OCI-LY1 (cell line): ENCODE results near the gene RER1.

Experiments
- CTCF ChIP-seq: fragments of 200-600 bp; sonication (generic), shearing (Covaris generic); IDR thresholded peaks from 2 replicates; pipeline ENCODE4 v1.5.1; 2017; ENCODE audit warnings: mild to moderate bottlenecking, antibody characterized with exemption, low read length, moderate library complexity, mixed read lengths
- EZH2 ChIP-seq: fragments of 200-600 bp; sonication (generic), shearing (Covaris generic); IDR thresholded peaks from 2 replicates; pipeline ENCODE4 v1.8.0; 2017; ENCODE audit warnings: borderline replicate concordance, mixed run types, mild to moderate bottlenecking, antibody characterized with exemption, low read length, moderate library complexity, mixed read lengths

- TF ChIP-seq CTCF (no peak), EZH2 (no peak)
Measured at GRCh38 chr1:2349806-2350205, 41.8 kb upstream of the RER1 start.
